Lower leg skin (tissue), 4 donors: ENCODE data around the gene SLC15A3. TPM values are rescaled to one million over a fixed set of nuclear protein-coding genes. Genes with fewer than 3 reads are reported as not detected.

ENCODE experiments used
- DNase-seq, 2 donors: peaks; one replicate each; pipeline ENCODE4 v3.0.0-alpha.2; 2019; ENCODE audit warnings: low spot score in 2 of 2
- H3K4me3 ChIP-seq: fragments of 200-600 bp; sonication (generic); 2 replicates; pipeline ENCODE4 v1.5.1; 2017; ENCODE audit warnings: mild to moderate bottlenecking, low read depth; ENCODE audit not compliant: poor library complexity, severe bottlenecking
- CTCF ChIP-seq, 3 donors: fragments of 450-650 bp; IDR thresholded peaks; one replicate each; pipeline ENCODE4 v1.5.1; 2016; ENCODE audit warnings: antibody characterized with exemption in 3 of 3, mild to moderate bottlenecking in 3 of 3, moderate library complexity in 2 of 3
- POLR2A ChIP-seq, 2 donors: fragments of 450-650 bp; IDR thresholded peaks; one replicate each; pipeline ENCODE4 v1.6.1; 2016 to 2017; ENCODE audit warnings: antibody characterized with exemption in 2 of 2, mild to moderate bottlenecking in 1 of 2, moderate library complexity in 1 of 2
- WGBS, 2 donors: methylation state at CpG; one replicate each; pipeline ENCODE4 v1.1.5; 2018; 5-methylcytosine and 5-hydroxymethylcytosine counted together
- intact Hi-C: fragments of 100-400 bp; cut with DNase I; formaldehyde crosslinking; loops from one replicate; pipeline ENCODE4 v1.15.0; 2023; ENCODE audit warnings: low total_unique reads
- total RNA-seq, 4 donors: library from RNA; depleted of rRNA; stranded (reverse); fragments of >200 nt; gene quantifications; one replicate each; pipeline ENCODE4 v1.1.0, GENCODE V29; 2016

Gene SLC15A3
- total RNA-seq, 4 donors from 2014 or later = 4.4 to 7.4 (median 5.4) TPM

GRCh38 chr11:60918251-60918938 is 33.6 kb downstream of the SLC15A3 start:
- TF ChIP-seq CTCF (IDR thresholded peaks at IDR 0.05) (no peak), POLR2A (IDR thresholded peaks at IDR 0.05) (no peak)
- 92 to 94% methylated on average over 4 of the region's 4 CpGs for WGBS, 2 donors
- no peak for DNase-seq
- intact Hi-C loops = no loop called here
- no peak overlapping the region for H3K4me3 ChIP-seq

- no peak overlapping the region for H3K4me3 ChIP-seq
- no peak for TF ChIP-seq CTCF (IDR thresholded peaks at IDR 0.05)
- TF ChIP-seq POLR2A (IDR thresholded peaks at IDR 0.05) = no peak
- no peak for DNase-seq
- 52 to 59% methylated on average over 1 of the region's 1 CpG for WGBS, 2 donors
- intact Hi-C loops = no loop called here
Measured at GRCh38 chr11:60917267-60917666, 34.7 kb downstream of the SLC15A3 start.

- intact Hi-C loops = no loop called here
- peak in 1 of 2 donors; percentile 21 for DNase-seq
- no peak overlapping the region for H3K4me3 ChIP-seq
- TF ChIP-seq CTCF (IDR thresholded peaks at IDR 0.05) (no peak), POLR2A (IDR thresholded peaks at IDR 0.05) (no peak)
- WGBS, 2 donors = 48 to 58% methylated on average over 3 of the region's 3 CpGs
Measured at GRCh38 chr11:60916669-60917206, 35.2 kb downstream of the SLC15A3 start.

- no peak for TF ChIP-seq POLR2A (IDR thresholded peaks at IDR 0.05)
- no peak for TF ChIP-seq CTCF (IDR thresholded peaks at IDR 0.05)
- intact Hi-C loops = no loop called here
- DNase-seq = peak; percentile 37 to 88
- 6 to 10% methylated on average over 17 of the region's 17 CpGs for WGBS, 2 donors
- H3K4me3 ChIP-seq = peak overlapping the region; percentile 13
Measured at GRCh38 chr11:60915248-60915914, 36.6 kb downstream of the SLC15A3 start.

- no peak for DNase-seq
- TF ChIP-seq CTCF (IDR thresholded peaks at IDR 0.05) = no peak
- no peak for TF ChIP-seq POLR2A (IDR thresholded peaks at IDR 0.05)
- 1% methylated on average over 13 of the region's 31 CpGs for WGBS, 2 donors
- intact Hi-C loops = no loop called here
- peak overlapping the region; percentile 64 for H3K4me3 ChIP-seq
Measured at GRCh38 chr11:60914633-60915247, 37.2 kb downstream of the SLC15A3 start.
